ENCODE measurements around the gene PHACTR1.

The PHACTR1 gene

DNA sequence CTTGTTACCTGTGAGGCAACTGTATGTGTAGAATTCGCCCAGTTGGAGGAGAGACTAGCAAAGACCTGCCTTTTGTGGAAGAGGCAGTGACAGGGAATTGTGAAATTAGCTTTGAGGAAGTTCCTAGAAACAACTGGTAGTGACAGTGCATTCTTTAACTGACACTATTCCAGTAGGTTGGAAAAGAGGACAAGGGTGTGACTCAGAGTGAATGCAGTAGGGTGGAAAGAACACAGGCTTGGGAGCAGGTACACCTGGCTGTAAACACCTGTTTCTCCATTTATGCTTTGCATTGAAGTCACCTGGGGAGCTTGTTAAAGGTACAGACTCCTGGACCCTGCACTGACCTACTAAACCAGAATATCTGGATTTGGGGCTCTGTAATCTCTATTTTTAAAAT is 295.7 kb downstream of the PHACTR1 start:
- no peak for DNase-seq (ENCODE audit: low read depth)
- TF ChIP-seq, protein P1, sequence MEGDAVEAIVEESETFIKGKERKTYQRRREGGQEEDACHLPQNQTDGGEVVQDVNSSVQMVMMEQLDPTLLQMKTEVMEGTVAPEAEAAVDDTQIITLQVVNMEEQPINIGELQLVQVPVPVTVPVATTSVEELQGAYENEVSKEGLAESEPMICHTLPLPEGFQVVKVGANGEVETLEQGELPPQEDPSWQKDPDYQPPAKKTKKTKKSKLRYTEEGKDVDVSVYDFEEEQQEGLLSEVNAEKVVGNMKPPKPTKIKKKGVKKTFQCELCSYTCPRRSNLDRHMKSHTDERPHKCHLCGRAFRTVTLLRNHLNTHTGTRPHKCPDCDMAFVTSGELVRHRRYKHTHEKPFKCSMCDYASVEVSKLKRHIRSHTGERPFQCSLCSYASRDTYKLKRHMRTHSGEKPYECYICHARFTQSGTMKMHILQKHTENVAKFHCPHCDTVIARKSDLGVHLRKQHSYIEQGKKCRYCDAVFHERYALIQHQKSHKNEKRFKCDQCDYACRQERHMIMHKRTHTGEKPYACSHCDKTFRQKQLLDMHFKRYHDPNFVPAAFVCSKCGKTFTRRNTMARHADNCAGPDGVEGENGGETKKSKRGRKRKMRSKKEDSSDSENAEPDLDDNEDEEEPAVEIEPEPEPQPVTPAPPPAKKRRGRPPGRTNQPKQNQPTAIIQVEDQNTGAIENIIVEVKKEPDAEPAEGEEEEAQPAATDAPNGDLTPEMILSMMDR (IDR thresholded peaks at IDR 0.05; ENCODE audit: control insufficient read depth, insufficient read depth, low read depth, low read length, missing control alignments): no peak
- H3K4me3 ChIP-seq (ENCODE audit: control insufficient read depth, low read depth, low read length): no peak overlapping the region

DNA sequence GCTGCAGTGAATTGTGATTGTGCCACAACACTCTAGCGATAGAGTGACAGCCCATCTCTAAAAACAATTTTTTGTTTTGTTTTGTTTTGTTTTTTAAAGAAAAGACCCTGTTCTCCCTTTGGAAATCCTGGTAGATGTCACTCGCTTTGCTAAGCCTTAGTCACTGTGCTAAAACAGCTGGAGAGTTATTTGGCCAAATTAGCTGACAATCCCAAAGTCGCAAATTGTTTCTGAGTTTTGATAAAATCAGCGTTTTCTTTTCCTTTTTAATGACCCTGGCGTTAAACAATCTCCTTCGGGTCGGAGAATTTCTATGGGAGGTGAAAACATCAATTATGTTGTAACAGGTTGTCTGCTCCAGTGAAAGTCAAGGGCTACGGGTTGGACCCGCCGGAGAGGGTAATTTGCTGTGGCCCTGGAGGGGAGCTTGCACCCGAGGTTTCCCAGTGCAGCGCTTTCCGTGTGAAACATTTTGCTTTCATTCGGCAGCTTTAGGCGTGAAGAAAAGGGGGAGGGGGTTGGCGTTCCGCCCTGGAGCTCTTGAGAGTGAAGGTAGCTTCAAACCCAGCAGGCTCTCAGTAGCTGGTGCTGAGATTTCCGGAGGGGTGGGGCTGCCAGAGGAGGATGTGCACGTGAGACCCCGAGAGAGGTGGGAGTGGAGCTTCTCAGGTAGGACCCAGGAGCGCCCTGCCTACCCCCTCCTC is 296.6 kb downstream of the PHACTR1 start:
- DNase-seq (ENCODE audit: low read depth): no peak
- H3K4me3 ChIP-seq (ENCODE audit: control insufficient read depth, low read depth, low read length): peak overlapping the region; percentile 37
- TF ChIP-seq, protein P1 (IDR thresholded peaks at IDR 0.05; ENCODE audit: control insufficient read depth, insufficient read depth, low read depth, low read length, missing control alignments): no peak

DNA sequence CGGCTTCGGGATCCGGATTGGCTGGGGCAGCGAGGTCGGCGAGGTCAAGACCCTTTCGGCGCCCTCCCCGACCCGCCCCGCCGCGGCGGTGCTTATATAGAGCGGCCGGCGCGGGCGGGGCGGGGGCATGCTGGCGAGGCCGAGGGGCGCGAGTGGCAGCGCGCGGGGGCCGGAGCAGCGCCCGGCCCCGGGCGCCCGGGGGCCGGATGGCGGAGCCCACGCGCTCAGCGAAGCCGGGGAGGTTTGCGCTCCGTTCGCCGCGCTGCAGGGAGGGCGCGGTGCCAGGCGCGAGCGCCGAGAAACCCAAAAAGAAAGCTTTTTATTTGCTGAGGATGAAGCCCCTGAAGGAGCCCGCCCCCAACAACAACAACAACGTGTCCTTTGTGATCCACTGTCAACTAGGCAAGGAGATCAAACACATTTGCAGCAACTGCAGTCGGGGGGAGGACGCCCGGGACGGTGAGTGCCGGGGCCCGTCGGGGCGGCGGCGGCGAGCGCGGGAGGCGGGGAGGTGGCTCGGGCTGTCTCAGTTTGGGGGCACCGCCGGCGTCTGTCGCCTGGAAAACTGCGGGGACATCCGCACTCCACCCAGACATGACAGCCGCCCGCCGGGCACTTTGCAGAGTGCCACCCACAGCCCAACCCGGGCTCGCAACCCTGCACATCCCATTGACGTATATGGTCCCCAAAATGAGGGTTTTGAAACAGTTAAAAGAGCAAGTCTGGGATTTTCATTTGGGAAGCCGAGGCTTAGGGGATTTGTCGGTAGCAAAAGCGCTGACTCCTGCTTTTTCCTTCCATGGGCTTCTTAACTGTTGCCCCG is 297.3 kb downstream of the PHACTR1 start:
- peak overlapping the region; percentile 37 for H3K4me3 ChIP-seq (ENCODE audit: control insufficient read depth, low read depth, low read length)
- no peak for DNase-seq (ENCODE audit: low read depth)
- TF ChIP-seq, protein P1 (IDR thresholded peaks at IDR 0.05; ENCODE audit: control insufficient read depth, insufficient read depth, low read depth, low read length, missing control alignments): no peak

DNA sequence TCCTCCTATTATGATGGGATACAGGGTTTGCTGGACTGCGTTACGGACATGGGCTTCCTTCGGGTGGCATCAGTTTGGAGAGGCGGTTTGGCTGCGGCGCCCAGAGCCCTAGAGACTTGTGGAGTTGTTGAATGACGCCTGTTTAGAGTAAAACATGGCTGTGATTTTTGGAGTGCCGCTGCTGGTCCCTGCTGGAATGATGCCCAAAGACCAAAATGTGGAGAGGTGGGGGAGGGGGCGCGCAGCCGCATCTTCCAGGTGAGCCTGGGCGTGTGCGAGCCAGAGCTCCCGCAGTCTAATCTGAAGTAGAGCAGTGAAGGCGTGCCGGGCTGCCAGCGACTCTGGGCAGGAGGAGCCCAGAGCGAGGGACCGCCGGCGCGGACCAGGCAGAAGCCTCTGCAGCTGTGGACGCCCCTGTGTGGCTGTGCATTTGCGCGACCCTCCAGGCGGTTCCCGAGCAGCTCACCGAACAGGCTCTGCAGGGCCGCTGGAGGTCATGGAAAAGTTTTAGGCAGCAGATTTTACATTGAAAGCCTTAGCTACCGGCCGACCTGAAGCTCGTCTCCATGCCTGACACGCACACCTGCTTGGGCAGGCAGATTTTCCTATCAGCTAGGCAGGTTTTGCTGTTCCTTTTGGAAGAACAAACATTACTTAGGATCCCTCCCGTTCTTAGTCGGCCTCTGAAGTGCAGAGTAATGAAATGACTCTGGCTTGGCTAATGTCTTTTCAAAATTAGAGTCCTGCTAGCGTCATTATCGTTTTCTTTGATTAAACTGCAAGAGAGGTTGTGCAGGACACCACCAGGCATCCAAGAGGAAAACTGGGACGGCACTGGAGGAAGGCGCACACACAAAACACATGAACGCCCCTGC is 298.2 kb downstream of the PHACTR1 start:
- TF ChIP-seq, protein P1 (IDR thresholded peaks at IDR 0.05; ENCODE audit: control insufficient read depth, insufficient read depth, low read depth, low read length, missing control alignments): no peak
- H3K4me3 ChIP-seq (ENCODE audit: control insufficient read depth, low read depth, low read length): no peak overlapping the region
- DNase-seq (ENCODE audit: low read depth): no peak

DNA sequence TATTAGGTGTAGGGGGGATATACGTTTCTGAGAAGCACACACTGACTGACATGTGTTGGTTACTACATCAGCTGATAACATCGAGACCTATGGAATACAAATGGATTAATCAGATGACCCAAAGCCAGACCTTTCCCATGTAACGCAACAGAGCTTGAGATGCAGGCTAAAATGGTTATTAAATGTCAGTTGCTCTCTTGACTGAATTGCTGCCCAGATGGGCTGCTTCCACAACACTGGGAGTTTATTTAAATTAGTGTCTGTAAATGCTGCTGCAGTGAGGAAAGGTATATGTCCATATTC is 298.8 kb downstream of the PHACTR1 start:
- no peak for DNase-seq (ENCODE audit: low read depth)
- TF ChIP-seq, protein P1 (IDR thresholded peaks at IDR 0.05; ENCODE audit: control insufficient read depth, insufficient read depth, low read depth, low read length, missing control alignments): no peak
- H3K4me3 ChIP-seq (ENCODE audit: control insufficient read depth, low read depth, low read length): no peak overlapping the region

DNA sequence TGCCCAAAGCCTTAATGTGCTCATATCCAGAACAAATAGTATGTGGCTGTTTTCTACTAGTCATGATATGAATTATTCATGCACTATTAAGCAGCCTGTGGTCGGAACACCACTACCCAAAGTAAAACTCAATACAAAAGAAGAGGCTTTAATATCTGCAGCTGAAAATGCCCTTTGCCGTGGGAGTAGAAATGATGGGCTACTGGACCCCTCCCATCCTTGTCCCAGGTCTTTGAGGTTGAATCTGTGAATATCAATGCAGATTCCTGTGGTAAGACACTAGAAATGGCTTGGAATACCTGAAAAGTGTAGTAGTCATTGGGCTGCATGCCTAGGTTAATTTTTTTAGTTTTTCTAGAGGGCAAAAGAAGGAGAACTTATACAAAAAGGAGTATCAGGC is 308.0 kb downstream of the PHACTR1 start:
- H3K4me3 ChIP-seq (ENCODE audit: control insufficient read depth, low read depth, low read length): no peak overlapping the region
- TF ChIP-seq, protein P1 (IDR thresholded peaks at IDR 0.05; ENCODE audit: control insufficient read depth, insufficient read depth, low read depth, low read length, missing control alignments): no peak
- DNase-seq (ENCODE audit: low read depth): no peak

Measured in AG09309 (cell line).